HG03103 (cell line): ENCODE measurements around the gene FHIT.
"Not testable (repeated sequence)": the region's sequence is repeated elsewhere in the genome, so short reads cannot be mapped to it uniquely, and the experiment has no call there.

ENCODE experiments used
- ATAC-seq: cut with Tn5 transposase; IDR thresholded peaks from one replicate; pipeline ENCODE4 v1.9.1; 2021; ENCODE audit warnings: low read depth; ENCODE audit not compliant: unreplicated experiment

FHIT gene

GRCh38 chr3:60952055-60952454 is 299.2 kb downstream of the FHIT start:
- ATAC-seq = no peak

DNA sequence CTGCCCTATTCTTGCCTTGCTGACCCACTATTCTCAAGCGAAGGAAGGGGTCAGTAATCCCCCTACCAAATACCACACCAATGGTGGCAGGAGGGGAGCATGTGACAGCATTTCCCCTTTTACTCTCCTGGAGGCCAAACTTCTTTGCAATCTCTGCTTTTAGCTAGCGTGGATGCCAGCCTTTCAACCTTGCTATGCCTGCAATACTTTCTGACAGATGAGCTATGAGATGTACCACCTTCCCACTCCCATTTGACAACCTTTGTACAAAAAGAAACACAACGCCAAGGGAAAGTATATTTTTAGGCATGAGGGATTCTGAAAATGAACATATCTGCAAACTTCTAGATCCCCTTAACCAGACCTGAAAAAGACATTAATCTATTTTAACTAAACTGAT is 302.1 kb downstream of the FHIT start:
- ATAC-seq = no peak

- no peak for ATAC-seq
These were observed 302.8 kb downstream of the FHIT start for GRCh38 chr3:60948488-60948887.

DNA sequence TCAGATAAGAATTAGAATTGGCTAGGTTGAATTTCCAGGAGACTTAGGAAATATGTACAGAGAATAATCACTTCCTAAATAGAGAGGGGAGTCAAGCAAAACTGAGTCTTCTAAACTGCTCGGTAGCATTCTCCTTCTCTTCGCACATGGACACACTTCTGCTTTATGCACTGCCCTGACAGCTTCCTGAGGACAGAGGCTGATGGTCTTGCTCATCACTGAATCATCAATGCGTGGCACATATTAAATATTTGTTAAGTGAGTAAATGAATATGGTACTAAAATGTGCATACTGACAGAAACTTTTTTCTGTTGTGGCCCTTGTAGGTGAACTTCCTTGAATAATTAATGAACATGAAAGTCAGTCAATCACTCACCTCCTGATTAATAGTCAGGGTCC is 315.5 kb downstream of the FHIT start:
- no peak for ATAC-seq

- ATAC-seq = no peak
These were observed 317.4 kb downstream of the FHIT start for GRCh38 chr3:60933824-60934223.

GRCh38 chr3:60932643-60933042 is 318.6 kb downstream of the FHIT start:
- no peak for ATAC-seq

DNA sequence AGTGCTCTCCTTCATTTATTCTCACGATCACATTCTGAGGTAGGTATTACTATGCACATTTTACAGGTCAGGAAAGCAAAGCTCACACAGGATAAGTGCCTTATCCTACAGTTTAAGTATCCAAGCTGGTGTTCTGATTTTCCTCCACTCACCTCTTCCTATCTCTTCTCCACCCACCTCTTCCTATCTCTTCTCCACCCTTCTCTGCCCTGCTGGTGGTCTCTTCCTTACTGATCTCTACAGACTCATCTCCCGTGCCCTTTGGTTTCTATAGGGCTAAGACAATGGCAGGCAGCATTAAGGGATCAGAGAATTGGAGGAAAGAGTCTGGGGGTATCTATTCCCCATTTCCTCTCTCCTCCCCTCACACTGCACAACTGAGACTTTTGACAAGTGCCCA is 319.1 kb downstream of the FHIT start:
- no peak for ATAC-seq

DNA sequence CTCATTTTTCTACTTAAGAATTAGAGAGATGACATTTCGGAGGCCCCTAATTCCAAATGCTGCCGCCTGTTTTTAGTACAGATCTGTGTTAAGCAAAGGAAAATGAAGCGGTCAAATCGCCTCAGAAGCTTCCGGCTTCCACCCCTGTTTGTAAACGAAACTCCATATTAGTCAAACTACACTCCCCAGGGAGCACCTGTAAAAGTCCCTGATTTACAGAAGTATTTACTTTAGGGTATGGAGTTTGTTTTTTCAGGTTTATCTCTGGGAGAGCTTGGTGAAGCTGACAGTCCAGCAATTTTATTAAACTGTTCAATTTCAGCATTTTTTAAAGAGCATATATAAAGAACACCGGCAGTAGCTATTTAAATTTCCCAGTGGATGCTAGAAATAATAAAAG is 319.8 kb downstream of the FHIT start:
- ATAC-seq = no peak

DNA sequence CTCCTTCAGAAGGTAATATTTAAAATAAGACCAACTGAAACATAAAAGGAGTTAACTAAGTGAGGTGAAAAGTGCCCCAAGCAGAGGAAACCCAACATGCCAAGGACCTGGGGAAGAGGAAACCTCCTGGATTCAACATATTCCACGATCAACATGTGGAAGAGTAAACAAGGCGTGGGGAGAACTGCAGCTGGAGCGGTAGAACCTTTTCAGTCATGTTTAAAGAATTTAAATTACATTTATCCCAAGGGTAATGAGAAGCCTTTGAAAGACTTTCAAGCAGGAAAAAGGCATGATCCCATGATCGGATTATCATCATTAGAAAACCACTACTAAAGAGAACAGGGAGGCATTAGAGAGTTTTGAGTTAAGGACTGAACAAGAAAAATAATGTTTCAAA is 330.7 kb downstream of the FHIT start:
- no peak for ATAC-seq

DNA sequence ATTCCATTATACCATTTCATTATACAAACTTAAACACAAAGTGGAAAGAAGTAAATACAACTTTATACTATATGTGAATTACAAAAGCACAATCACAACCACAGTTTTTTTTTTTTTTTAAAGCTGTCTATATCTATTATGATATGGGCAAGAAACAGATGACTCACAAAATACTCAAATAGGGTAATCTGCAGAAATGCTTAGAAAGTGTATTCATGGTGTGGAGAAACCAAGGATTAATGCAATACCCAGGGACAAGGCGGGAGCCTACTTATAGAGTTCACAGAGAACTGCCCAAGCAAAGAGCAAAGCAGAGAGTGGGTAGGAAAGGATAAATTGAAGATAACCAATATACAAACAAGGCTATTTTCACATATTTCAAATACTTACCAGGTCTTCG is 332.0 kb downstream of the FHIT start:
- no peak for ATAC-seq

- no peak for ATAC-seq
These were observed 334.1 kb downstream of the FHIT start for GRCh38 chr3:60917141-60917540.

GRCh38 chr3:60916546-60916945 is 334.7 kb downstream of the FHIT start:
- ATAC-seq = no peak

DNA sequence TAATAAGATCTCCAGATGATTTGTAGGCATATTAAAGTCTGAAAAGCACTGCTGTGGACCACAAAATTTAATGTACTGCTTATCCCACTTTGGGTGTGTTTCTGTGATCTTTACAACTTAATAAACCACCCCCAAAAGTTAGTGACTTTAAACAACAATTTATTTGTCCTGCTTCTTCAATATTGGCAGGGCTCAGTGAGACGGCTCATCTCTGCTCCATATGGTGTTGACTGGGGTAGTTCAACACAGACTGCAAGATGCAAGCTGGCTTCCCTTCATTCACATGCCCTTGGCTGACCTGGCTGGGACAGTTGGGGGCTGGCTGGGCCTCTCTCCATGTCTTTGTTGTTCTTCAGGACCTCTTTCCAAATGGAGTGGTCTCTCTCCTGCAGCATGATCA is 337.8 kb downstream of the FHIT start:
- ATAC-seq = no peak

DNA sequence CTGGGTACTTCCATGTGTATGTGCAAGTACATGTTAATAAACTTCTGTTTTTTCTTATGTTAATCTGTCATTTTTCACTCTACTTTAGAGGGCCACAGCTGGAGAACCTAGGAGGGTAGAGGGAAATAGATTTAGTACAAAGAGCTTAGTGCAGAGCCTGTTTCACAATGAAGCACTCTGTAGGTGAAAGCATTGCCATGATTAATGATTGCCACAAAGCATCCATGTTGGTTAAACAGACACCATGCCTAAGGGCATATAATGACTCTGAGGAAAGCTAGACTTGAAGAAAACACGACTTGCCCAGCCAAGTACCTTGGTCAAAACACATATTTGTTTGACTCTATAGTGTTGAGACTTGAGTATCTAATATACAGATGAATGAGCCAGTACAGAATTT is 338.4 kb downstream of the FHIT start:
- no peak for ATAC-seq

DNA sequence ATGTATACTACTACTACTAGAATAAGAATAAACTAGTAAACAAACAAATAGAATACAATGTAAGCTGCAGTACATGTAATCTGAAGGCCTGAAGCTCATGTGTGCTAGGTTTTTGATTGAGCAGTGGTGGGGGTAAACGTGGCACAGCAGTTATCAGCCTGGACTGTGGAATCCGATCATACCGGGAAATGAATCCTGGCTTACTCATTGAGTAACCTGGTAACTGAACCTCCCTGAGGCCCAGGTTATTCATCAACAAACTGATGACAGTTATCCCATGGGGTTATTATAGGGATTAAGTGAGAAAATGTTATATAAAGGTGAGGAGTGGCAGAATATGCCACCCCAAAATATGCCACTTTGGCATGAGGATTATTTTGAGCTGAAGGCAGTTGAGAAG is 339.1 kb downstream of the FHIT start:
- ATAC-seq = no peak

- ATAC-seq = no peak
These were observed 341.7 kb downstream of the FHIT start for GRCh38 chr3:60909526-60909925.

DNA sequence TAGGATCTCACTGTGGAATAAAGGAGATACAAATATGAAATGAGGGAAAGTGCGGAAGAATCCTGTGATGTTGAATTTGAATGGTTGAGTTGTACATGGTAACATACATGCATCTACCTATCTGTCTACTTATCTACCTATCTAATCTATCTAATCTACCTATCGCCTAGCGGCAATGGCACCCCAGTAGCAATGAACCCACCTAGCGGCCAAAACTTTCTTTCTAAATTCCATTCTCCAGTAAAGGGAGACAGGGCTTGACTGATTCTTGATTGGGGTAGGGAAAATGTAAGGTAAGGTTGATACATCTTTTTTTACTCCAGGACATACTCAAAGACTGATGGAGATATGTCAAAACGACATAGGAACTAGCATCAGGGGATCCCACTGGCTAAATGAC is 345.0 kb downstream of the FHIT start:
- no peak for ATAC-seq

DNA sequence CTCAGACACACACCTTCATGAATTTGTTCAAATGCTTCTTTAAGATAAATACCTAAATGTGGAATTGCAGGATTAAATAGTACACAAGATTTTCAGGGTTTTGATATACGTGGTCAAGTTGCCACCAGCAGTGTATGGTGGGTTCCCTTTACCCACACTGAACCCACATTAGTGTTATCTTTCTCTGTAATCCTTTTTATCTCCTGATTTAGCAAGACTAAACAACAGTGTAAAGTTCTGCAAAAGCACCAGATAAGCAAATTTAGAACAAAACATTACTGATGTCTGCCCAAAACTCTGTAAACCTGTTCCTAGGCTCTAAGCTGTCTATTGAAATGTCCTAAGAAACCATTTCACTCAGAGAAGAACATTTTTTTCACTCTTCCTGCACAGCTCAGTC is 352.9 kb downstream of the FHIT start:
- no peak for ATAC-seq

- no peak for ATAC-seq
These were observed 357.3 kb downstream of the FHIT start for GRCh38 chr3:60893946-60894345.

DNA sequence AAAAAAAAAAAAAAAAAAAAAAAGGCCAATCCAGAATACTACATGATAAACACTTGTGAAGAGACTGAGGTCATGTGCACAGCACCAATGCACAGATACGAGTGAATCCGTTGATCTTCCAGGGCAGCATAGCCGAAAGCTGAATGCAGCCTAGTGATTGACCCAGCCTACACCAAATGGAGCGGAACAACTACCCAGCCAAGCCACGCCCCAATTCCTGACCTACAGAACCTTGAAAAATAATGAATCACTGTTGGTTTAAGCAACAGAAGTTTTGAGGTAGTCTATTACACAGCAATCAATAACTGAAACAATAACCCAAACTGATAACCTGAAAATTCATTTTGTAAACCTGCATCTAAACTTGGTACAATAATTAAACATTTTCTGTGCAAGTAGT is 361.0 kb downstream of the FHIT start:
- no peak for ATAC-seq

- ATAC-seq = not testable (repeated sequence)
These were observed 362.3 kb downstream of the FHIT start for GRCh38 chr3:60888952-60889351.

GRCh38 chr3:60887574-60887973 is 363.7 kb downstream of the FHIT start:
- ATAC-seq = no peak

- no peak for ATAC-seq
These were observed 364.7 kb downstream of the FHIT start for GRCh38 chr3:60886518-60886917.

GRCh38 chr3:60884005-60884404 is 367.2 kb downstream of the FHIT start:
- ATAC-seq = no peak
